ENCODE measurements around the gene ST7. TPM values are rescaled to one million over a fixed set of nuclear protein-coding genes. Genes with fewer than 3 reads are reported as not detected.

Gene ST7
- total RNA-seq, 1 experiment from 2014 or later, result 12.9 TPM

GRCh38 chr7:117082647-117083046 lies 129.3 kb downstream of the ST7 start:
- WGBS (ENCODE audit: extremely low coverage, insufficient read length, low lambda C conversion rate), result no CpG with 5 or more reads among the region's 2 CpGs
- Histone ChIP-seq H2AFZ (ENCODE audit: low read length) (no peak overlapping the region), H4K91ac (ENCODE audit: insufficient read length, low read depth, low read length) (no peak overlapping the region), H3K4ac (ENCODE audit: low read depth, low read length) (no peak overlapping the region), H3K27ac (ENCODE audit: insufficient read length, low read depth, low read length) (no peak overlapping the region), H3T11ph (ENCODE audit: low read length) (no peak overlapping the region), H3K4me1 (ENCODE audit: insufficient read depth, low read length) (no peaks in the 10 kb centered on the region), H2BK5ac (ENCODE audit: insufficient read length, low read length) (no peak overlapping the region), H3K23me2 (ENCODE audit: insufficient read length, low read depth, low read length, poor library complexity, severe bottlenecking) (no peaks in the 10 kb centered on the region), H3K79me1 (ENCODE audit: insufficient read depth, low read depth, low read length, poor library complexity, severe bottlenecking) (no peaks in the 10 kb centered on the region), H2BK12ac (ENCODE audit: insufficient read length, low read depth, low read length) (no peak overlapping the region), H2BK15ac (ENCODE audit: low read depth, low read length) (no peak overlapping the region), H4K8ac (replicated peaks; ENCODE audit: insufficient read length, low read depth, low read length) (no peak overlapping the region), H4K5ac (ENCODE audit: insufficient read length, low read depth, low read length) (no peak overlapping the region), H2BK120ac (ENCODE audit: low read depth, low read length, poor library complexity, severe bottlenecking) (no peak overlapping the region), H2AK5ac (ENCODE audit: insufficient read length, low read length) (no peak overlapping the region), H3K79me2 (ENCODE audit: insufficient read depth, low read length) (no peaks in the 10 kb centered on the region), H2BK20ac (ENCODE audit: low read depth, low read length, poor library complexity, severe bottlenecking) (no peak overlapping the region), H3K9me3 (ENCODE audit: control insufficient read depth, low read depth, low read length) (no peaks in the 10 kb centered on the region), H3K27me3 (ENCODE audit: insufficient read depth, low read length) (no peaks in the 10 kb centered on the region), H3K23ac (ENCODE audit: insufficient read length, low read depth, low read length) (no peak overlapping the region), H3K4me2 (ENCODE audit: insufficient read depth, insufficient read length, low read length) (no peak overlapping the region), H3K56ac (ENCODE audit: insufficient read length, low read depth, low read length) (no peak overlapping the region), H4K20me1 (ENCODE audit: control insufficient read depth, insufficient read depth, insufficient read length) (no peaks in the 10 kb centered on the region), H3K14ac (ENCODE audit: insufficient read depth, low read length) (no peak overlapping the region), H3K9ac (ENCODE audit: extremely low read depth, insufficient read length, low read length) (no peak overlapping the region), H3K18ac (ENCODE audit: insufficient read length, low read depth, low read length) (no peak overlapping the region)
- no peak overlapping the region for H3K4me3 Mint-ChIP-seq
- DNase-seq, result no peak
- no peaks in the 10 kb centered on the region for H3K9me3 Mint-ChIP-seq
- no peak for TF ChIP-seq CTCF (conservative IDR thresholded peaks at IDR 0.05)
- H3K36me3 Mint-ChIP-seq (ENCODE audit: insufficient read depth in 1 of 3, low read depth in 3 of 3), result no peaks in the 10 kb centered on the region
- no peaks in the 10 kb centered on the region for H3K27me3 Mint-ChIP-seq (ENCODE audit: low read depth)
- peaks cover 4 to 5% of the 10 kb centered on the region in 2 experiments; a peak in 2 of 4 replicates for H3K4me1 Mint-ChIP-seq
- no peak overlapping the region for H3K27ac Mint-ChIP-seq
